Ishikawa (cell line): ENCODE results near the gene CDCA8.

ENCODE experiments used
- CREB1 ChIP-seq: IDR thresholded peaks from 2 replicates; pipeline ENCODE4 v1.6.1; 2012; ENCODE audit warnings: low read depth
- EGR1 ChIP-seq: IDR thresholded peaks from 2 replicates; pipeline ENCODE4 v1.6.1; 2012
- EP300 ChIP-seq: IDR thresholded peaks from 2 replicates; pipeline ENCODE4 v1.6.1; 2012; ENCODE audit warnings: borderline replicate concordance
- FOXM1 ChIP-seq: IDR thresholded peaks from 2 replicates; pipeline ENCODE4 v1.6.1; 2012; ENCODE audit warnings: low read depth, borderline replicate concordance
- MAX ChIP-seq: IDR thresholded peaks from 2 replicates; pipeline ENCODE4 v1.6.1; 2012
- NFIC ChIP-seq: IDR thresholded peaks from 2 replicates; pipeline ENCODE4 v1.6.1; 2012
- RAD21 ChIP-seq: IDR thresholded peaks from 2 replicates; pipeline ENCODE4 v1.6.1; 2012; ENCODE audit warnings: low read depth
- TAF1 ChIP-seq: IDR thresholded peaks from 2 replicates; pipeline ENCODE4 v1.6.1; 2012; ENCODE audit warnings: low read depth, mild to moderate bottlenecking
- YY1 ChIP-seq: IDR thresholded peaks from 2 replicates; pipeline ENCODE4 v1.6.1; 2012; ENCODE audit warnings: low read depth
- TF ChIP-seq, protein P1 (sequence below): IDR thresholded peaks from 2 replicates; pipeline ENCODE4 v1.6.1; 2012; ENCODE audit warnings: low read depth, mild to moderate bottlenecking

GRCh38 chr1:37692834-37693175 lies 489 bp downstream of the CDCA8 start:
- TF ChIP-seq, protein P1, sequence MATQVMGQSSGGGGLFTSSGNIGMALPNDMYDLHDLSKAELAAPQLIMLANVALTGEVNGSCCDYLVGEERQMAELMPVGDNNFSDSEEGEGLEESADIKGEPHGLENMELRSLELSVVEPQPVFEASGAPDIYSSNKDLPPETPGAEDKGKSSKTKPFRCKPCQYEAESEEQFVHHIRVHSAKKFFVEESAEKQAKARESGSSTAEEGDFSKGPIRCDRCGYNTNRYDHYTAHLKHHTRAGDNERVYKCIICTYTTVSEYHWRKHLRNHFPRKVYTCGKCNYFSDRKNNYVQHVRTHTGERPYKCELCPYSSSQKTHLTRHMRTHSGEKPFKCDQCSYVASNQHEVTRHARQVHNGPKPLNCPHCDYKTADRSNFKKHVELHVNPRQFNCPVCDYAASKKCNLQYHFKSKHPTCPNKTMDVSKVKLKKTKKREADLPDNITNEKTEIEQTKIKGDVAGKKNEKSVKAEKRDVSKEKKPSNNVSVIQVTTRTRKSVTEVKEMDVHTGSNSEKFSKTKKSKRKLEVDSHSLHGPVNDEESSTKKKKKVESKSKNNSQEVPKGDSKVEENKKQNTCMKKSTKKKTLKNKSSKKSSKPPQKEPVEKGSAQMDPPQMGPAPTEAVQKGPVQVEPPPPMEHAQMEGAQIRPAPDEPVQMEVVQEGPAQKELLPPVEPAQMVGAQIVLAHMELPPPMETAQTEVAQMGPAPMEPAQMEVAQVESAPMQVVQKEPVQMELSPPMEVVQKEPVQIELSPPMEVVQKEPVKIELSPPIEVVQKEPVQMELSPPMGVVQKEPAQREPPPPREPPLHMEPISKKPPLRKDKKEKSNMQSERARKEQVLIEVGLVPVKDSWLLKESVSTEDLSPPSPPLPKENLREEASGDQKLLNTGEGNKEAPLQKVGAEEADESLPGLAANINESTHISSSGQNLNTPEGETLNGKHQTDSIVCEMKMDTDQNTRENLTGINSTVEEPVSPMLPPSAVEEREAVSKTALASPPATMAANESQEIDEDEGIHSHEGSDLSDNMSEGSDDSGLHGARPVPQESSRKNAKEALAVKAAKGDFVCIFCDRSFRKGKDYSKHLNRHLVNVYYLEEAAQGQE = no peak
- TF ChIP-seq CREB1 (no peak), TAF1 (no peak), EGR1 (no peak), RAD21 (no peak), EP300 (no peak), YY1 (no peak), FOXM1 (no peak), NFIC (no peak), MAX (no peak)
